Measurements from ENCODE around the gene TESMIN. TPM values are rescaled to one million over a fixed set of nuclear protein-coding genes. Genes with fewer than 3 reads are reported as not detected.

TESMIN gene
- total and polyA plus RNA-seq, 2 of the 4 experiments (the other 2 are of a cell fraction): 0.90 to 2.2 TPM

- no peak overlapping the region for H2BK5ac ChIP-seq (ENCODE audit: low read depth, low read length, poor library complexity, severe bottlenecking)
- no peak overlapping the region for H3K4ac ChIP-seq (ENCODE audit: low read depth, low read length)
- WGBS, 2 experiments (ENCODE audit: extremely low coverage in 2 of 2, insufficient read length in 1 of 2): no CpG with 5 or more reads among the region's 16 CpGs
- intact Hi-C loops (cut with micrococcal nuclease) (no loop called here), dilution Hi-C loops (cut with HindIII; ENCODE audit: low sequenced_read_pairs, unreplicated experiment) (no loop called here), in situ Hi-C loops (cut with MboI; ENCODE audit: low sequenced_read_pairs) (no loop called here)
- POLR2A ChIA-PET (ENCODE audit: unreplicated experiment): no interaction called here
- no peak for ATAC-seq (ENCODE audit: low read depth)
- H3K56ac ChIP-seq (ENCODE audit: extremely low read depth, insufficient read depth, low read length): no peak overlapping the region
- no peak overlapping the region for H2AK9ac ChIP-seq (replicated peaks; ENCODE audit: low read depth, low read length, poor library complexity)
- CTCF ChIA-PET: no interaction called here
- no peak overlapping the region for H3K4me2 ChIP-seq (ENCODE audit: low read depth, low read length)
- H2BK20ac ChIP-seq (ENCODE audit: low read depth, low read length): no peak overlapping the region
- no peak overlapping the region for H4K91ac ChIP-seq (ENCODE audit: insufficient read depth, low read depth, low read length)
- no peak for TF ChIP-seq MAZ (IDR thresholded peaks at IDR 0.05; ENCODE audit: borderline replicate concordance, low read depth, low read length)
- no peak for TF ChIP-seq RCOR1 (IDR thresholded peaks at IDR 0.05; ENCODE audit: insufficient replicate concordance, low read length)
- no peak for TF ChIP-seq USF2 (IDR thresholded peaks at IDR 0.05; ENCODE audit: low read depth, low read length)
- no peak for TF ChIP-seq RFX5 (IDR thresholded peaks at IDR 0.05; ENCODE audit: low read depth, low read length)
- no peak for TF ChIP-seq SMC3 (IDR thresholded peaks at IDR 0.05; ENCODE audit: low read depth, low read length)
- TF ChIP-seq CHD1 (IDR thresholded peaks at IDR 0.05; ENCODE audit: low read depth, low read length): no peak
- TF ChIP-seq BHLHE40 (IDR thresholded peaks at IDR 0.05; ENCODE audit: low read depth, low read length): no peak
- TF ChIP-seq MAFK (IDR thresholded peaks at IDR 0.05; ENCODE audit: low read depth, low read length): no peak
- no peak overlapping the region for H2AFZ ChIP-seq (replicated peaks; ENCODE audit: low read length, poor library complexity)
- H4K5ac ChIP-seq (ENCODE audit: low read depth, low read length): no peak overlapping the region
- no peak overlapping the region for H3K27ac ChIP-seq (ENCODE audit: insufficient read depth, low read length)
- no TSS peak for BruUV-seq (replicated peaks)
- no peak overlapping the region for H3K4me3 ChIP-seq (ENCODE audit: insufficient read depth, low read depth, low read length)
- no peaks in the 10 kb centered on the region for H3K27me3 ChIP-seq (ENCODE audit: control insufficient read depth, insufficient read depth, low read length)
- no peak overlapping the region for H3K18ac ChIP-seq (ENCODE audit: low read depth, low read length)
- no peak overlapping the region for H3K9ac ChIP-seq (ENCODE audit: low read depth, low read length)
- no peak overlapping the region for H4K8ac ChIP-seq (ENCODE audit: low read depth in 2 of 2, low read length in 2 of 2)
- H2BK120ac ChIP-seq (ENCODE audit: low read depth, low read length): no peak overlapping the region
- H3K36me3 ChIP-seq (ENCODE audit: control insufficient read depth, insufficient read depth, low read length): peaks cover 36% of the 10 kb centered on the region
- no peaks in the 10 kb centered on the region for H3K9me3 ChIP-seq (ENCODE audit: control insufficient read depth, insufficient read depth, low read length)
- no peak overlapping the region for H2BK15ac ChIP-seq (ENCODE audit: low read depth, low read length)
- no peaks in the 10 kb centered on the region for H3K79me1 ChIP-seq (ENCODE audit: low read depth in 1 of 2, low read length in 2 of 2)
- H3K14ac ChIP-seq (replicated peaks; ENCODE audit: low read depth, low read length): no peak overlapping the region
- DNase-seq: no peak
- no peaks in the 10 kb centered on the region for H4K20me1 ChIP-seq (ENCODE audit: insufficient read depth, low read length)
- no peaks in the 10 kb centered on the region for H3K4me1 ChIP-seq (ENCODE audit: control insufficient read depth, insufficient read depth, low read length)
- no peak overlapping the region for H3K23ac ChIP-seq (ENCODE audit: low read depth, low read length)
- no peak overlapping the region for H2AK5ac ChIP-seq (ENCODE audit: low read depth, low read length)
- H3K9me1 ChIP-seq (ENCODE audit: insufficient read depth, low read length): no peaks in the 10 kb centered on the region
Measured at GRCh38 chr11:68764746-68765145, 13.4 kb upstream of the TESMIN start.

Measured in IMR-90 (cell line).